GM06990 (cell line): ENCODE measurements around the gene LCN2.

Experiments used
- DNase-seq: peaks from one replicate; pipeline ENCODE4 v3.0.0-alpha.2; 2011; ENCODE audit not compliant: insufficient read length; ENCODE audit errors: extremely low read depth
- H3K27me3 ChIP-seq: replicated peaks from 2 replicates; pipeline ENCODE4 v1.6.0; 2011; ENCODE audit warnings: low read length; ENCODE audit not compliant: control insufficient read depth, insufficient read depth
- H3K36me3 ChIP-seq: 2 replicates; pipeline ENCODE4 v1.5.1; 2011; ENCODE audit warnings: low read length; ENCODE audit not compliant: control insufficient read depth, insufficient read depth
- H3K4me3 ChIP-seq: replicated peaks from 2 replicates; pipeline ENCODE4 v1.5.1; 2011; ENCODE audit warnings: low read depth, mild to moderate bottlenecking, control low read depth, low read length
- TF ChIP-seq, protein P1 (sequence below): IDR thresholded peaks from 2 replicates; pipeline ENCODE4 v1.5.1; 2011; ENCODE audit warnings: low read length, control low read depth, mild to moderate bottlenecking, inconsistent platforms; ENCODE audit not compliant: insufficient read depth, poor library complexity, severe bottlenecking

Gene LCN2

DNA sequence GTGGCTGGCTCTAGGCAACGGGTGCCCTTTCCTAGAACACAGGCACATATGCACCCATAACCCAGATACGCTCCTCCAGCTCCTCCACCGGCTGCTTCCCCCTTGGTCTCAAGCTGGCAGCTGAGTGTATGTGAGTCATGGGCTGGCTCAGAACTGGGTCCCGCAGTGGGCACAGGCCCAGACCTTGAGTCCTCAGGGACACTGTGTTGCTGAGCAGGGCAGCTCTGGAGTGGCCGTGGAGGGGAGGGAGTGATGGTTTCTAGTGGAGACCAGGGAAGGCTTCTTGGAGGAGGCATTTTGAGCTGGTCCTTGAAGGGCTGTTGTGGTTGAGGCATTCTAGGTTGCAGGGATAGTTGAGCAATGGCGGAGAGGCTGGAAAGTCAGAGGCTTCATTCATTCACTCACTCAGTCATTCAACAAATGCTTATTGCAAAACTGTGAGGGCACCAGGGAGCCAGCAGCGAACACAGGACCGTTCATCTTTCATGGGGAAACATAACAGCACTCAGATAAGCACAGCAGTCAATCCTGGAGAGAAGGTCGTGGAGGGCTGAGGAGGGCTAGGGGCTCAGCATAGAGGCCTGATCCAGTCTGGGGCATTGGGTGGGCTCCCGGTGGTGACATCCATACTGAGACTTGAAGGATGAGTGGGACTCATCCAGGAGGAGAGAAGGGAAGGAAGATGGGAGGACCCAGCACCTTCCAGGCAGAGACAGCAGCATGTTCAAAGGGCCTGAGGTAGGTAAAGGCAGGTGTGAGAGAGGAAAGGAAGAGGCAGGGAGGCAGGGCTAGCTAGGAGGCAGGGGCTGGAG, 13.2 kb downstream of the LCN2 start:
- Histone ChIP-seq H3K27me3 (no peaks in the 10 kb centered on the region), H3K4me3 (no peak overlapping the region), H3K36me3 (peaks cover 17% of the 10 kb centered on the region)
- DNase-seq: no peak
- TF ChIP-seq, protein P1, sequence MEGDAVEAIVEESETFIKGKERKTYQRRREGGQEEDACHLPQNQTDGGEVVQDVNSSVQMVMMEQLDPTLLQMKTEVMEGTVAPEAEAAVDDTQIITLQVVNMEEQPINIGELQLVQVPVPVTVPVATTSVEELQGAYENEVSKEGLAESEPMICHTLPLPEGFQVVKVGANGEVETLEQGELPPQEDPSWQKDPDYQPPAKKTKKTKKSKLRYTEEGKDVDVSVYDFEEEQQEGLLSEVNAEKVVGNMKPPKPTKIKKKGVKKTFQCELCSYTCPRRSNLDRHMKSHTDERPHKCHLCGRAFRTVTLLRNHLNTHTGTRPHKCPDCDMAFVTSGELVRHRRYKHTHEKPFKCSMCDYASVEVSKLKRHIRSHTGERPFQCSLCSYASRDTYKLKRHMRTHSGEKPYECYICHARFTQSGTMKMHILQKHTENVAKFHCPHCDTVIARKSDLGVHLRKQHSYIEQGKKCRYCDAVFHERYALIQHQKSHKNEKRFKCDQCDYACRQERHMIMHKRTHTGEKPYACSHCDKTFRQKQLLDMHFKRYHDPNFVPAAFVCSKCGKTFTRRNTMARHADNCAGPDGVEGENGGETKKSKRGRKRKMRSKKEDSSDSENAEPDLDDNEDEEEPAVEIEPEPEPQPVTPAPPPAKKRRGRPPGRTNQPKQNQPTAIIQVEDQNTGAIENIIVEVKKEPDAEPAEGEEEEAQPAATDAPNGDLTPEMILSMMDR: no peak

DNA sequence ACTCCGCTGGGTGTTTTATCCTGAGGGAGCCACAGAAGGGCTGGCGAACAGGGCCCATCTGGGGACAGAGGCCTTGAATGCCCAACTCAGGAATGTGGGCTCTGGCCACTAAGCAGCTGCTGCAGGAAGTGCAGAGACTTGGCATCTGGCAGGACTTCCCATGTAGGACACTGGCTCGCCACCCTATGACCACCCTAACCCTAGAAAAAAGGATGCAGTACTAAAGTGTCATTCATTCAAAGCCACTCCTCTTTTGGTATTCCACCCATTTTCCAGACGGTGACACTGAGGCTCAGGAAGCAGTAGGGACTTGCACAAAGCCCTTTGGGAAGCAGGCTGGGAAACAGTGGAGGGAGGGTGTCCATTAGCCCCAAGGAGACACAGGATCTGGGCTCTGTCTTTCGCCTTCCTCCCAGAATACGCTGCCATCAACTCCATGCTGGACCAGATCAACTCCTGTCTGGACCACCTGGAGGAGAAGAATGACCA, 13.8 kb downstream of the LCN2 start:
- Histone ChIP-seq H3K27me3 (no peaks in the 10 kb centered on the region), H3K4me3 (no peak overlapping the region), H3K36me3 (peaks cover 21% of the 10 kb centered on the region)
- TF ChIP-seq, protein P1: no peak
- DNase-seq: no peak

DNA sequence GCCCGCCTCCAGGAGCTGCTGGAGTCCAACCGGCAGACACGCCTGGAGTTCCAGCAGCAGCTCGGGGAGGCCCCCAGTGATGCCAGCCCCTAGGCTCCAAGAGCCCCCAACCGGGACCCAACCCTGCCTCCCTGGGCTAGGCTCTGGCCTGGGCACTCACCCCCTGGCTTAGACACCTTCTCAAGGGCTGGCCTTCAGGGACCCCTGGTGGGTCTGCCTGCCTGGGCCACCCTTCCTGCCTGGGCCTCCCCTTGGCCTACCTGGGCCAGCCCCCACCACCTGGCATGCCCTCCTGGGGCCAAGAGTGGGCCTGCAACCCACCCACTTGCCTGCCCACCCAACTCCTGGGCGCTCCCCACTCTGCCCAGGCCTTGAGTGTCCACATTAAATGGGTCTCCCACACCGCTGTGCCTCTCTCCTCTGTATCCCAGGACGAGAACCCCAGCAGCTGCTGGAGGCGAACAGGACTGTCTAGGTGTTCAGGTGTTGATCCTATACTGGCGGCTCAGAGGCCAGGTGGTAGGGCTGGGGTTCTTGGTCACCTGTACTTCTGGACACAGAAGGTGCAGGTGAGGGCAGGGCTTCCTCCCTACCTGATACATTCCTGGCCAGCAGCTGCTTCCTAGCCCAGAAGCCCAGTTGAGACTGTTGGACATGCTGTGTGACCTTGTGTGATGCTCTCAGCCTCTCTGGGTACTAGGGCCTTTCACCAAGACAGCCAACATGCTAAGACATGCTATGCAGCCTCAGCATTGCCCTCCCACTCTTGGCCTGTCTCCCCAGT, 14.5 kb downstream of the LCN2 start:
- H3K4me3 ChIP-seq: no peak overlapping the region
- H3K36me3 ChIP-seq: peaks cover 23% of the 10 kb centered on the region
- H3K27me3 ChIP-seq: no peaks in the 10 kb centered on the region
- DNase-seq: no peak
- TF ChIP-seq, protein P1: no peak

DNA sequence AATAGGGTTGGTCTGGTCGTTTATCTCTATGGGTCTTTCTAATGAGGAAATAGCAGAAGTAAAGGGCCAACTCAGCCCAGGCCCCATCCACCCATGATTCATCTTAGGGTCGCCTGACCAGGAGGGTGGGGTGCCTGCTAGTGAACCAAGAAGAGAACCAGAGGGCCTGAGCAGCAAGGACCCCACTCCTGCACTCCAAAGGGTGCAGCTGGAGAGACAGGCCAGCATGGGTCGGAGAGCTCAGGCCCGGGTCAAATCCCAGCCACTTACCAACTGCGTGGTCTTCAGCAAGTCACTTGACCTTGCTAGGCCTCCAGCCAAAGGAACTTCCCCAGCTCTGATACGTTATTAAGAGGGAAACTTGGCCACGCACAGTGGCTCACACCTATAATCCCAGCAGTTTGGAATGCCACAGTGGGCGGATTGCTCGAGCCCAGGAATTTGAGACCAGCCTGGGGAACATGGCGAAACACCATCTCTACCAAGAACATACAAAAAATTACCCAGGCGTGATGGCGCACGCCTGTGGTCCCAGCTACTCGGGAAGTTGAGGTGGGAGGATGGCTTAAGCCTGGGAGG, 15.1 kb downstream of the LCN2 start:
- no peak for DNase-seq
- Histone ChIP-seq H3K27me3 (no peaks in the 10 kb centered on the region), H3K4me3 (no peak overlapping the region), H3K36me3 (peaks cover 28% of the 10 kb centered on the region)
- TF ChIP-seq, protein P1: no peak

DNA sequence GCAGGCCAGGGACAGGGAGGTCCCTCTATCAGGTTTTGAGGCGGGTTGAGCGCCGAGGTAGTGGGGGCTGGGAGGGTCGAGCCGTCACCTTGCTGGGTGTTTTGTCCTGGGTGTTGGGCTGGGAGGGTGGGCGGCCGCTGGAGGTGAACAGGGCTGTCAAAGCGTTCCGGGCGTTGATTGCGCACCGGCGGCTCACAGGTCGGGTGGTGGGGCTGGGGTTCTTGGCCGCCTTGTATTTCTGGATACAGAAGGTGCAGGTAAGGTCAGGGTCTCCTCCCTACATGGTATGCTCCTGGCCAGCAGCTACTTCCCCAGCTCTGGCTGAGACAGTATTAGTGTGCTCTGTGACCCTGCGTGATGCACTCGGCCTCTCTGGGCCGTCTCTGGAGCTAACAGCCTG, 16.9 kb downstream of the LCN2 start:
- DNase-seq: no peak
- peaks cover 32% of the 10 kb centered on the region for H3K36me3 ChIP-seq
- H3K27me3 ChIP-seq: no peaks in the 10 kb centered on the region
- TF ChIP-seq, protein P1: no peak
- no peak overlapping the region for H3K4me3 ChIP-seq
